Keratinocyte (primary cell): ENCODE data around the gene ARPC5. TPM values are rescaled to one million over a fixed set of nuclear protein-coding genes. Genes with fewer than 3 reads are reported as not detected.

Source experiments
- DNase-seq: peaks from one replicate; pipeline ENCODE4 v3.0.0-alpha.2; 2011; ENCODE audit warnings: low read depth, missing footprints, low spot score
- FAIRE-seq: peaks from 2 replicates; lab custom pipeline; 2011; peaks lifted over from hg19 to GRCh38; lab: Jason Lieb, UNC
- H2AFZ ChIP-seq: 2 replicates; pipeline ENCODE4 v1.6.0; 2012; ENCODE audit warnings: low read length, control low read depth, inconsistent platforms; ENCODE audit not compliant: control insufficient read depth
- H3K27ac ChIP-seq: 2 replicates; pipeline ENCODE4 v1.5.1; 2011; ENCODE audit warnings: low read length; ENCODE audit not compliant: control insufficient read depth, insufficient read depth
- H3K27me3 ChIP-seq: 3 replicates; pipeline ENCODE4 v1.6.0; 2011; ENCODE audit warnings: low read length; ENCODE audit not compliant: control insufficient read depth, insufficient read depth; ENCODE audit errors: extremely low read depth
- H3K36me3 ChIP-seq, 2 experiments: 2 replicates in 1 of 2; 3 replicates in 1 of 2; pipeline ENCODE4 v1.5.1; 2011; ENCODE audit warnings: low read length in 2 of 2, mild to moderate bottlenecking in 1 of 2; ENCODE audit not compliant: control insufficient read depth in 2 of 2, insufficient read depth in 2 of 2; ENCODE audit errors: extremely low read depth in 1 of 2
- H3K4me1 ChIP-seq: 3 replicates; pipeline ENCODE4 v1.5.1; 2011; ENCODE audit warnings: low read length; ENCODE audit not compliant: control insufficient read depth, insufficient read depth; ENCODE audit errors: extremely low read depth
- H3K4me2 ChIP-seq: 3 replicates; pipeline ENCODE4 v1.6.0; 2011; ENCODE audit warnings: low read depth, low read length; ENCODE audit not compliant: control insufficient read depth, insufficient read depth; ENCODE audit errors: extremely low read depth
- H3K4me3 ChIP-seq, 3 experiments: fragments of 200-600 bp in 1 of 3; sonication (generic) in 1 of 3; 2 replicates in 2 of 3; 3 replicates in 1 of 3; pipeline ENCODE4 v1.5.1; 2011 to 2016; ENCODE audit warnings: low read length in 3 of 3, mild to moderate bottlenecking in 3 of 3, control low read depth in 2 of 3, inconsistent platforms in 1 of 3, low read depth in 1 of 3, mixed read lengths in 1 of 3, mixed run types in 1 of 3, moderate library complexity in 1 of 3; ENCODE audit not compliant: control insufficient read depth in 2 of 3, insufficient read depth in 2 of 3; ENCODE audit errors: extremely low read depth in 1 of 3
- H3K79me2 ChIP-seq: 2 replicates; pipeline ENCODE4 v1.6.0; 2012; ENCODE audit warnings: low read length; ENCODE audit not compliant: control insufficient read depth, insufficient read depth
- H3K9ac ChIP-seq: 3 replicates; pipeline ENCODE4 v1.6.0; 2011; ENCODE audit warnings: low read length; ENCODE audit not compliant: control insufficient read depth, insufficient read depth; ENCODE audit errors: extremely low read depth
- H3K9me1 ChIP-seq: 3 replicates; pipeline ENCODE4 v1.6.0; 2011; ENCODE audit warnings: low read length; ENCODE audit not compliant: control insufficient read depth, insufficient read depth; ENCODE audit errors: extremely low read depth
- H3K9me3 ChIP-seq: 2 replicates; pipeline ENCODE4 v1.5.1; 2012; ENCODE audit warnings: low read depth, low read length; ENCODE audit not compliant: control insufficient read depth
- H4K20me1 ChIP-seq: 3 replicates; pipeline ENCODE4 v1.6.0; 2011; ENCODE audit warnings: low read length; ENCODE audit not compliant: control insufficient read depth, insufficient read depth; ENCODE audit errors: extremely low read depth
- EZH2 ChIP-seq: IDR thresholded peaks from one replicate; pipeline ENCODE4 v1.6.1; 2012; ENCODE audit warnings: inconsistent platforms, mild to moderate bottlenecking, low read length, moderate library complexity
- dilution Hi-C: fragments of 300-500 bp; cut with MboI; formaldehyde crosslinking; loops from one replicate; pipeline ENCODE4 v1.7.0; 2020; ENCODE audit warnings: low sequenced_read_pairs; ENCODE audit not compliant: extremely low pct_ligation_motif_present
- polyA plus RNA-seq, 5 experiments: library from polyadenylated mRNA; depleted of rRNA in 3 of 5; stranded (reverse) in 3 of 5; stranded (forward) in 1 of 5; unstranded in 1 of 5; fragments of >200 nt; gene quantifications; 1 replicate in 1 of 5; 2 replicates in 3 of 5; 3 replicates in 1 of 5; pipeline versions ENCODE4 v1.2.1 to v1.2.3, GENCODE V29; 2011 to 2012; ENCODE audit warnings: missing spikeins in 2 of 5, low read depth in 1 of 5, low replicate concordance in 1 of 5
- TF ChIP-seq, protein P1 (sequence below), 3 experiments: IDR thresholded peaks in 1 of 3; conservative IDR thresholded peaks in 1 of 3; optimal IDR thresholded peaks in 1 of 3; 2 replicates in 2 of 3; 3 replicates in 1 of 3; pipeline versions ENCODE3 to v1.5.1; 2011; ENCODE audit warnings: low read length in 3 of 3, mild to moderate bottlenecking in 3 of 3, moderate library complexity in 2 of 3, control low read depth in 1 of 3, inconsistent platforms in 1 of 3; ENCODE audit not compliant: insufficient read depth in 2 of 3; ENCODE audit errors: extremely low read depth in 1 of 3

The ARPC5 gene
- polyA plus RNA-seq, 1 donor (not counting 4 experiments of a cell fraction or from before 2014, with no cell fraction given) = 255 TPM

DNA sequence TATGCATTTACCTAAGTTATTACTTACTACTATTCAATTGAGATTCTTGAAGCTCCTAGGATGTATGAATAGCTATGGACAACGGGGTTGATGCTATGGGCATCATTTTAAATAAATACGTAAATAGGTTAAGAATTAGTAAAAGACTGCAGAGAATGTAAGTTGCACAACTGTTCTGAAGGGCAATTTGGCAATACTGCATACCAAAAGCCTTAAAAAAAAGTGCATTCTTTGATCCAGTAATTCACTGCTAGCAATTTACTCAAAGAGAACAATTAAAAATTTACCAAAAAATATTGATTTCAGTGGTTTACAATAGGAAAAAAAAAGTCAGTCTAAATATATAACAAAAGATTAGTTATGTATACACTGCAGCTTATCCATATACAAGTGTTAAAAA lies 3.5 kb downstream of the ARPC5 start:
- DNase-seq = no peak
- H3K27ac ChIP-seq = no peak overlapping the region
- dilution Hi-C loops = no loop called here
- H3K79me2 ChIP-seq = peaks cover 44% of the 10 kb centered on the region
- H4K20me1 ChIP-seq = no peaks in the 10 kb centered on the region
- H3K36me3 ChIP-seq = peaks cover 12 to 17% of the 10 kb centered on the region in 2 experiments
- H3K4me3 ChIP-seq = peak overlapping the region in 1 of 3 experiments; percentile 81
- FAIRE-seq = no peak
- H3K9ac ChIP-seq = no peak overlapping the region
- H3K4me2 ChIP-seq = peak overlapping the region; percentile 86
- H3K9me3 ChIP-seq = no peaks in the 10 kb centered on the region
- no peak overlapping the region for H2AFZ ChIP-seq
- H3K9me1 ChIP-seq = no peaks in the 10 kb centered on the region
- H3K27me3 ChIP-seq = no peaks in the 10 kb centered on the region
- peaks cover 36% of the 10 kb centered on the region for H3K4me1 ChIP-seq
- TF ChIP-seq, protein P1, sequence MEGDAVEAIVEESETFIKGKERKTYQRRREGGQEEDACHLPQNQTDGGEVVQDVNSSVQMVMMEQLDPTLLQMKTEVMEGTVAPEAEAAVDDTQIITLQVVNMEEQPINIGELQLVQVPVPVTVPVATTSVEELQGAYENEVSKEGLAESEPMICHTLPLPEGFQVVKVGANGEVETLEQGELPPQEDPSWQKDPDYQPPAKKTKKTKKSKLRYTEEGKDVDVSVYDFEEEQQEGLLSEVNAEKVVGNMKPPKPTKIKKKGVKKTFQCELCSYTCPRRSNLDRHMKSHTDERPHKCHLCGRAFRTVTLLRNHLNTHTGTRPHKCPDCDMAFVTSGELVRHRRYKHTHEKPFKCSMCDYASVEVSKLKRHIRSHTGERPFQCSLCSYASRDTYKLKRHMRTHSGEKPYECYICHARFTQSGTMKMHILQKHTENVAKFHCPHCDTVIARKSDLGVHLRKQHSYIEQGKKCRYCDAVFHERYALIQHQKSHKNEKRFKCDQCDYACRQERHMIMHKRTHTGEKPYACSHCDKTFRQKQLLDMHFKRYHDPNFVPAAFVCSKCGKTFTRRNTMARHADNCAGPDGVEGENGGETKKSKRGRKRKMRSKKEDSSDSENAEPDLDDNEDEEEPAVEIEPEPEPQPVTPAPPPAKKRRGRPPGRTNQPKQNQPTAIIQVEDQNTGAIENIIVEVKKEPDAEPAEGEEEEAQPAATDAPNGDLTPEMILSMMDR (optimal IDR thresholded peaks at IDR 0.05 in 1 of 3, IDR thresholded peaks at IDR 0.05 in 1 of 3, conservative IDR thresholded peaks at IDR 0.05 in 1 of 3; ENCODE audit: extremely low read depth in 1 of 3, insufficient read depth in 2 of 3, low read length in 3 of 3) = no peak
- no peak for TF ChIP-seq EZH2

DNA sequence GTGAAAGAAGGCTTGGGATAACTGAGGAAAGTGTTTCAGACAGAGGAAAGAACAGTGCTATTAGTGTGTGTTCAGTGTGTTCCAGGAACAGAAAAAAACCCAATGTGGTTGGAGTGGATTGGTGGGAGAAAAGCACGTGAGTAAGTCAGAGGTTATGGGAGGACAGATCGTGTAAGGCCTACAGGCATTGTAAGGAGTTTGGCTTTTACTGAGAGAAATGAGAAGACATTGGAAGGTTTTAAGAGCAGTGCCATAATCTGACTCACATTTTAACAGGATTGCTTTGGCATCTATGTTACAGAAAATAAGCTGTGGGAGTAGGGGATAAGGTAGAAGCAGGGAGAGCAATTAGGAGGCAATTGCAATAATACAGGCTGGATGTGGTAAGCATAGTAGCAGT lies 4.8 kb downstream of the ARPC5 start:
- dilution Hi-C loops = no loop called here
- H3K4me2 ChIP-seq = peak overlapping the region; percentile 4
- H4K20me1 ChIP-seq = no peaks in the 10 kb centered on the region
- peaks cover 12 to 17% of the 10 kb centered on the region in 2 experiments for H3K36me3 ChIP-seq
- no peaks in the 10 kb centered on the region for H3K9me3 ChIP-seq
- DNase-seq (no peak), FAIRE-seq (no peak)
- H3K9ac ChIP-seq = no peak overlapping the region
- H3K4me1 ChIP-seq = peaks cover 27% of the 10 kb centered on the region
- TF ChIP-seq, protein P1 (optimal IDR thresholded peaks at IDR 0.05 in 1 of 3, IDR thresholded peaks at IDR 0.05 in 1 of 3, conservative IDR thresholded peaks at IDR 0.05 in 1 of 3; ENCODE audit: extremely low read depth in 1 of 3, insufficient read depth in 2 of 3, low read length in 3 of 3) = no peak
- TF ChIP-seq EZH2 = no peak
- peak overlapping the region; percentile 27 for H3K27ac ChIP-seq
- H3K27me3 ChIP-seq = no peaks in the 10 kb centered on the region
- peaks cover 44% of the 10 kb centered on the region for H3K79me2 ChIP-seq
- no peaks in the 10 kb centered on the region for H3K9me1 ChIP-seq
- H3K4me3 ChIP-seq = no peak overlapping the region
- H2AFZ ChIP-seq = no peak overlapping the region
